NCI-H446 (cell line): ENCODE results near the gene XYLT2.

Experiments
- DNase-seq, 2 experiments: peaks; one replicate each; lab custom pipeline; 2025; lab: John Stamatoyannopoulos, UW

The XYLT2 gene

GRCh38 chr17:50363217-50364060, 17.5 kb downstream of the XYLT2 start:
- peak; percentile 19 to 60 for DNase-seq

DNA sequence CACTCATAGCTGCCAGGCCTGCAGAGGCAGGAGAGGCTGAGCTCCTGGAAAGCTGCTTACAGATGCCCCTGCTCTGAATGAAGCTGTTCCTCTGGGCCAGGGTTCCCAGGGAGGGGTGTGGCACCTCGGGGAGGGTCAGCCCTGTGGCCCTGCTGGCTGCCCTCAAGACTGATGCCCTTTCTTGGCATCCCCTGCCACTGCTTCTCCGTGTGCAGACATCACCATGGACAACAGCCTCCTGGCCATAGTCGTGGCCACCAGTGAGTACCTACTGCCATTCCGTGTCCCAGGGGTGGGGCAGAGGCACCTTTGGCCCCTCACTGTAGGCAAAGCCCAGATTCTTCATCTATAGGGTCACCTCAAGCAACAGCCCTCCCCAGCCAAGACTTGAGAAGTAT, 18.1 kb downstream of the XYLT2 start:
- DNase-seq = no peak

- no peak for DNase-seq
Observed at GRCh38 chr17:50364715-50365114, 18.8 kb downstream of the XYLT2 start.

DNA sequence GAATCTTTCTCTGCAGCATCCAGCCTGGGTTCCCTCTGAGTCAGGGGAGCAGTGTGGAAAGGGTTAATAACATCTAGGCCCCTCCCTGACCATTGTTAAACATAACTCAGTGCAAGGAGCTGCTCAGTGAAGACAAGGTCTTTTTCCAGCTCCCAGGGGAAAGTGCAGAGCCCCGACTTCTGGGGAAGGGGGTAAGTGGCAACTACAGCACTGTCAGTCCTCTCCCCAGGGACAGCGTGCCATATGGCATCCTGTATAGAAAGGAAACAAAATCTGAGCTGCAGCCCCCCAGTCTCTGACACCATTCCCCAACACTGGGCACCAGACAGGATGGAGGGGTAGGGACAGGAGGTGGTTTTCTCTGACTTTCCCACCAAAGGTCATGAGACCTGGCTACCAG, 19.2 kb downstream of the XYLT2 start:
- no peak for DNase-seq

DNA sequence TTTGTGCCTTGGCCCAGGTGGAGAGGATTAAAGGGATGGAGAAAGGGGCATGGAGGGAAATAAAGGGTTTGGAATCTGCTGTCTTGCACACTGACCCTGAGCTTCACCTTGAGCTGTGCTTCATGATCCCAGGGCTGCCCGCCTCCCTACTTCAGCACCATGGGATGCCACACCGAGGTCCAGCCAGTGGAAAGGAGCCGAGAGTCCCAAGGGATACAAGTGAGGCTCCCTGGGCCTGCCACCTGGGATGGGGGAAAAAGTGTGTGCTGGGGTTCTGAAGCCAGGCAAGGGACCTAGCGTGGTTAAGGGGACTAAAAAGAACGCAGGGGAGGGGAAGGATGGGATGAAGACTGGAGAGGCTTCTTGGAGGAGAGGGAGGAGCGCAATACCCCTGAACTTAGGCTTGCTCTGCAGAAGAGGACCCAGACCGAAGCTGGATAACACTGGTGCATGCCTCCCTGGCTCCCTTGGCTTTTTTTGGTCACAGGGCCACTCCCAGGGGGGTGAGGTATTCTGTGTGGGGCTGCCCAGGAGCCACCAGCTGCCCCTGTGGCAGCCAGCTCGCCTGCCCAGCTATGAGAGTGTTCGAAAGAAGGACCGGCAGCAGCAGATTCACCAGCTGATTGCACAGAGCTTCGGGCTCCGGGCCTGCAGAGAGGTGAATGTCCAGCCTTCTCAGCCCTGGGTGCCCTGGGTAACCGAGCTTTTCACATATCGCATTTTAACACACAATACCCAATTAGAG, 19.9 kb downstream of the XYLT2 start:
- DNase-seq = no peak

- no peak for DNase-seq
Observed at GRCh38 chr17:50367401-50367800, 21.5 kb downstream of the XYLT2 start.

- no peak for DNase-seq
Observed at GRCh38 chr17:50370052-50370451, 24.1 kb downstream of the XYLT2 start.

DNA sequence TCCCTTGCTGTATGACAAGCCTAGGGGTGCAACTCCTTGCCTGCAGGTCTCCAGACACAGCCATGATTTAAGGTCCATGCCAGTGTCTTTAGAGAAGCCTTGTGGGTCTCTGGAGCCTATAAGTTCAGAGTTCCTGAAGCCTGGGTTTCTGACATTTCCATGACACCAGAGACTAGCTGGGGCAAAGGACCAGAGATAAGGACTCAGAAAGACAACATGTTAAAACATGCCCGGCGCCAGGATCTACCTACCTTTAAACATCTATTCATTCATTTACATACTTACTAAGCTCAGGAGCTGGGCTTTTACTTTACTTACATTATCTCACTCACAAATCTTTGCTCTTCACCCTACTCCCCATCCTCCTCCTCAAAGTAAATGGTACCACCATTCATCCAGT, 25.6 kb downstream of the XYLT2 start:
- no peak for DNase-seq

DNA sequence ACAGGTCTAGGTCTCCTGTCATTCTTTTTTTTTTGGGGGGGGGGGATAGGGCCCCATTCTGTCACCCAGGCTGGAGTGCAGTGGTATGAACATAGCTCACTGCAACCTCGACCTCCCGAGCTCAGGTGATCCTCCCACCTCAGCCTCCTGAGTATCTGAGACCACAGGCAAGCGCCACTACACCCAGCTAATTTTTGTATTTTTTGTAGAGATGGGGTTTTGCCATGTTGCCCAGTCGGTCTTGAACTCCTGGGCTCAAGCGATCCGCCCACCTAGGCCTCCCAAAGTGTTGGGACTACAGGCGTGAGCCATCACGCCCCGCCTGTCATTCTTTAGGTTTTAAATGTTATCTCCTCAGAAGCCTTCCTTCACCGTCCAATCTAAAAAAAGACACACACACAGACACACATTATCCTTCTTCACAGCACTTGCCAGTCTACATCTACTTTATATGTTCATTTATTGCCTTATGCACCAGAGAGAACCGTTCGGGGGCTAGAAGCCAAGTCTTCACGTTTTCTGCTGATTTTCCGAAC, 26.4 kb downstream of the XYLT2 start:
- DNase-seq = no peak

- DNase-seq = peak; percentile 45 to 90
Observed at GRCh38 chr17:50372758-50373556, 27.0 kb downstream of the XYLT2 start, which contains the start of the genes EME1 and MRPL27. EME1 (plus strand) TSS chr17:50373229; CDS start chr17:50375209, 1,980 bp downstream. MRPL27 (minus strand) TSS chr17:50373184; CDS start chr17:50373170, 14 bp downstream.

DNA sequence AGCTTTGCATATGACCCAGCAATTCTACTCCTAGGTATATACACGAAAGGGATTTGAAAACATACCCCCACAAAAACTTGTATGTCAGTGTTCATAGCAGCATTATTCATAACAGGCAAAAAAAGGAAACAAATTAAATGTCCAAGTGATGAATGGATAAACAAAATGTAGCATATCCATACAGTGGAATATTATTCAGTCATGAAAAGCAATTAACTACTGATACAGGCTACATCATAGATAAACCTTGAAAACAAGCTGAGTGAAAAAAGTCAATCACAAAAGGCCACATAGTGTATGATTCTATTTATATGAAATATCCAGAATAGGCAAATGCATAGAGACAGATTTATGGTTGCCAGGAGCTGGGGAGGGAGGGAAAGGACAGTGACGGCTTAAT, 27.8 kb downstream of the XYLT2 start:
- DNase-seq = no peak

DNA sequence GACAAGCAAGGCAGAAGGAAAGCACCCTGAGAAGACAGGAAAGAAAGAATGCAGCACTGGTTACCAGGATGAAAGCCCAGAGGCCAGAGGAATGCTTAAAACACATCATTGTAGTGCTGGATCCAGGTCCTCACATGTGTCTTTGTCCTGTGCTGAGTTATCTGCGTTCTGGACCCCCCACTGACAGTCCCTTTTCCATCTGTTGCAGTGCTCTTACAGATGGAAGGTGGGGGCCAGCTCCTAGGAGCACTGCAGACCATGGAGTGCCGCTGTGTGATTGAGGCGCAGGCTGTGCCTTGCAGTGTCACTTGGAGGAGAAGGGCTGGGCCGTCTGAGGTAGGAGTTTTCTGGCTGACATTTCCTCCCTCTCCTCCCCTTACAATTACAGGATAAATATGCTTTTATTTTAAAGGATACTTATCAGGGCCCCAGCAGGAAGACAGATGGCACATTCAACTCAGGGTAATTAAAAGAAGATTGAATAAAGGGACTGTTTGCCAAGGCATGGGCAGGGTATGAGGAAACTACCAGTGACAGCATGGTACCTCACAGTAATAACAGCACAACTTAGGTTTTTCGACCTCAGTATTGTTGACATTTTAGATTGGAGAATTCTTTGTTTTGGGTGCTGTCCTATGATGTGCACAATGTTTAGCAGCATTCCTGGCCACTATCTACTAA, 30.1 kb downstream of the XYLT2 start:
- DNase-seq = peak in 1 of 2 experiments; percentile 32

DNA sequence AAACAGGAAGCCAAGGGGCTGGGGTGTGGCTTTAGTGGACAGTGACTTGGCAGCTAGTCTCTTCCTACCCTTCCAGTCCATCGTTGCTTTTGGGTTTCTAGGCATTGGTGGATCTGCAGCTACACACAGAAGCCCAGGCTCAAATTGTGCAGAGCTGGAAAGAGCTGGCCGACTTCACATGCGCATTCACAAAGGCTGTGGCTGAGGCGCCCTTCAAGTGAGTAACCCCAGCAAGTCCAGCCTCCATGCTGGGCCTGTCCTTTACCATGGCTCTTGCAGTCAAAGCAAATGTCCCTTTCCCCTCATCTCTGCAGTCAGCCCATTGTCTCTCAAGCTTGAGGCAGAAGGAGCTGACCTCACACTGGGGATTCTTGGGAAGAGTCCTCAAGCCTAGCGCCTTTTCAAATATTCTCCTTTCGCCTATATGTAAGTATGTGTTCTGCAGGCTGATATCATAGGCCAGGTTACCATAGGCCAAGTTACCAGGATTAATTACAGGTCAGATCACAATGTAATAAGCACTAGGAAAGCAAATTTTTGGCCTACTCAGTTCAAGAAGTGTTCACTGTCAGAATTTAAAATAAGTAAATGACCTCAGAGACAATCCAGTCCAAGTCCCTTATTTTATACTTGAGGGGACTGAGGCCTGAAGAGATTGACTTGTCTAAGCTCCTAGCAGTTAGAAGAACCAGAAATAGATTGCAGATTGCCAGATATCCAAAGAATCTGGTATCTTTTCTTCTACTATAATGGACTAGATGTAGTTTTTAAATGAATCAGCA, 33.6 kb downstream of the XYLT2 start:
- no peak for DNase-seq

DNA sequence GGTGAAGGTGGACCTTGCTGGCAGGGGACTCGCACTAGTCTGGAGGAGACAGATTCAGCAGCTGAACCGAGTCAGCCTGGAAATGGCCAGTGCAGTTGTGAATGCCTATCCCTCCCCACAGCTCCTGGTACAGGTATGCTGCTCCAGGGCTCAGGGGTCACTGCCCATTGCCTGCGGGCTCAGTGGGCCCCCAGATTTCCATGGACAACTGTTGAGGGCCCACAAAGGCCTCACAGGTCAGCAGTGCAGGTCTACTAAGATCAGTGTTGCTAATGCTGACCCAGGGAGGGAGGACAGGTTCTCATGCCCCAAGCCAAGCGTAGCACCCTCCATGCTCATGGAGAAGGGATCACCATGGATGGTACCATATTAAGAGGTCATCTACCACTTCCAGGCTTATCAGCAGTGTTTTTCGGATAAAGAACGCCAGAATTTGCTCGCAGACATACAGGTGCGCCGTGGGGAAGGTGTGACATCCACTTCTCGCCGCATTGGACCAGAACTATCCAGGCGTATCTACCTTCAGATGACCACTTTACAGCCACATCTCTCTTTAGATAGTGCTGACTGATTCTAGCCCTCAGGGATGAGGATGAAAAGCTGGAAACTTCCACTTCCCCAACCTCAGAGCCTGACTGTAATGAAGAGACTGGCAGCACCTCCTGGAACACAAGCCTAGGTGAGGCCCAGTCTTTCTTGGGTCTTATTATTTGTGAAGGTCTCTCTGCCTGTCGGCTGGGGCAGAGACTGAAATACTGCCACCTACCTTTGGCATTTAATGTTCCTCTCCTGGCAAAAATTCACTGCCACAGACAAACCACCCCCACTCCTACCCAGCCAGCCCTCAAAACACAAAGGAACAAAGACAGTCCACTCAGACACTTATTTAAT, 34.7 kb downstream of the XYLT2 start:
- DNase-seq = no peak

- DNase-seq = no peak
Observed at GRCh38 chr17:50381260-50381815, 35.4 kb downstream of the XYLT2 start.

GRCh38 chr17:50381920-50382319, 36.0 kb downstream of the XYLT2 start:
- DNase-seq = no peak

DNA sequence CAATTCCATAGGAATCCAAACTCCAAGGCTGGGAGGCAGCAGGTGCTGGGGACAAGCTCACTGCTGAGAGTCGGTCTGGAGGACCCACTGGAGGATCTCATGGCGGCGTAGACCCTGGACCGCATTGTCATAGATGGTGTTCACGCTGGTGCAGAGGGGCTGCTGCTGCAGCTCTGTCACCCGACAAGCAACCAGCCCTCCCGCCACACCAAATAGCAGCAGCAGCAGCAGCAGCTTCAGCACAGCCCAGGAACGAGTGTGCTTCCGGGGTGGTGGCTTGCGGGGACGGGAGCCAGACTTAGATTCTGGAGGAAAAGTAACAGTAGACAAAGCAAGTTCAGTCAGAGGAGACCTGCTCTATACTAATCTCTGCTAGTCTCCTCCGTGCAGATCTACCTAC, 37.0 kb downstream of the XYLT2 start:
- no peak for DNase-seq

- no peak for DNase-seq
Observed at GRCh38 chr17:50386510-50386909, 40.6 kb downstream of the XYLT2 start.

GRCh38 chr17:50388728-50389127, 42.8 kb downstream of the XYLT2 start:
- no peak for DNase-seq
